ENCODE results near the gene SLC18A3. TPM values are rescaled to one million over a fixed set of nuclear protein-coding genes. Genes with fewer than 3 reads are reported as not detected.

The SLC18A3 gene
- total RNA-seq (2022) (not detected in 2 replicates), Bru-seq, nascent RNA (not detected), BruChase-seq, experiment 1, labeled RNA remaining after a 6-hour chase (not detected), BruChase-seq, experiment 2, labeled RNA remaining after a 2-hour chase (not detected)
- long read RNA-seq = 0 reads

DNA sequence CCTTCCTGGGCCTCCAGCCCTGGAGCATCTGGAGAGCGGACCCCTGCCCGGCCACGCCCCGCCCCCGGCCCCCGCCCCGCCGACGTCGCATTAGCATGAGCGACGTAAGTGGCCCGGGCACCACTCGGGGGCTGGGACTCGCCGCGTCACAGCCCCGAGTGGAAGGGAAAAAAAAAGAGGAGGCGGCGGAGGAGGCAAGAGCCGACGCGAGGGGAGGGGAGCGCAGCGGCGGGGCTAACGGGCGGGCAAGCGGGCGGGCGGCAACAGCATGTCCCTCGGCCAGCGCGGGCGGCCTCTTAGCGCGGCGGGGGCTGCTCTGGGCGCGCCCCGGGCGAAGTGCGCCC, at the start of gene SLC18A3:
Gene SLC18A3, plus strand, starts transcription at position 197 of the 344 bp plus-strand sequence. CDS start 431 bp downstream, outside the sequence.
- H3K4me3 Mint-ChIP-seq (ENCODE audit: low read depth, unreplicated experiment) = no peak within 1 kb of the TSS
- H3K27me3 Mint-ChIP-seq (ENCODE audit: unreplicated experiment) = peaks cover 81% of the 10 kb centered on the region
- no peak for TF ChIP-seq CTCF (IDR thresholded peaks at IDR 0.05; ENCODE audit: unreplicated experiment)
- intact Hi-C loops (cut with micrococcal nuclease; ENCODE audit: unreplicated experiment) = no loop called here
- H3K36me3 Mint-ChIP-seq (ENCODE audit: insufficient read depth, unreplicated experiment) = no peaks in the 10 kb centered on the region
- H3K9me3 Mint-ChIP-seq (ENCODE audit: low read depth, unreplicated experiment) = peaks cover 6% of the 10 kb centered on the region
- no peak within 1 kb of the TSS for H3K27ac Mint-ChIP-seq (ENCODE audit: unreplicated experiment)
- CTCF ChIA-PET = no interaction called here
- BruUV-seq (replicated peaks) = no TSS peak
- DNase-seq = no peak
- no peaks in the 10 kb centered on the region for H3K4me1 Mint-ChIP-seq (ENCODE audit: low read depth, unreplicated experiment)

DNA sequence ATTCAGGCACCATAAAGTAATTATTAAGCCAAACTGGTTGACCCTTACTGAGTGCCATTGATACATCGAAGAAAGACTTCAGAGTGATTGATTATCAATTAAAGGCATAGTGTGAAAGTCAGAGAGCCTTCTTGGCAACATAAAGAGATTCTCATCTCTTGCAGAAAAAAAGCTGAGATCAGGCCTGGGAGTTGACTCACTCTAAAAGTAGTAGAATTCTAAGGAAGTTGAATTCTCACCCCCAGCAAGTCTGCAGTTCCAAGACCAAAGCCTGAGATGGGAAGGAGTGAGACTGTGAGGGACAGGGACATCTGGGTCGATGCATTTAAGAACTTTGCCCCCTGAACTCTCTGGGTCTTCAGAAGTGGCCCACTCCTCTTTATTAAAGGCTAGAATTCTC, 49.6 kb upstream of the SLC18A3 start:
- no peak overlapping the region for H3K27ac Mint-ChIP-seq (ENCODE audit: unreplicated experiment)
- no peak for TF ChIP-seq CTCF (IDR thresholded peaks at IDR 0.05; ENCODE audit: unreplicated experiment)
- DNase-seq = no peak
- no TSS peak for BruUV-seq (replicated peaks)
- no peaks in the 10 kb centered on the region for H3K36me3 Mint-ChIP-seq (ENCODE audit: insufficient read depth, unreplicated experiment)
- H3K9me3 Mint-ChIP-seq (ENCODE audit: low read depth, unreplicated experiment) = no peaks in the 10 kb centered on the region
- no peak overlapping the region for H3K4me3 Mint-ChIP-seq (ENCODE audit: low read depth, unreplicated experiment)
- H3K27me3 Mint-ChIP-seq (ENCODE audit: unreplicated experiment) = peaks cover 45% of the 10 kb centered on the region
- no peaks in the 10 kb centered on the region for H3K4me1 Mint-ChIP-seq (ENCODE audit: low read depth, unreplicated experiment)
- CTCF ChIA-PET = no interaction called here
- intact Hi-C loops (cut with micrococcal nuclease; ENCODE audit: unreplicated experiment) = no loop called here

DNA sequence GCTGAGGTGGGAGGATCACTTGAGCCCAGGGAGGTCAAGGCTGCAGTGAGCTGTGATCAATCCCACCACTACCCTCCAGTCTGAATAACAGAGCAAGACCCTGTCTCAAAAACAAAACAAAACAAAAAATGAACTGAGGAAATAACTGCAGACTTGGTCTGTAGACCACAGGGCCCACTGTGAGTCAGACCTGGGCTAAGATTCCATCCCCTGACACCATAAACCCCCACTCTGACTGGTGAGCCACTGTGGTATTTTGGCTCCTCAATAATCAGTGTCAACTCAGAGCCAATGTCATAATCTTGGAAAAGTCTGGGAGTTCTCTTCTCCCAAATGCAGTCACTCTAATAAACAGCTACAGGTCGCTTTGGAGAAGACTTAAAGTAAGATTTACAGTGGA, 47.2 kb upstream of the SLC18A3 start:
- Mint-ChIP-seq H3K4me3 (ENCODE audit: low read depth, unreplicated experiment) (no peak overlapping the region), H3K4me1 (ENCODE audit: low read depth, unreplicated experiment) (no peaks in the 10 kb centered on the region), H3K27me3 (ENCODE audit: unreplicated experiment) (peaks cover 52% of the 10 kb centered on the region), H3K27ac (ENCODE audit: unreplicated experiment) (no peak overlapping the region), H3K36me3 (ENCODE audit: insufficient read depth, unreplicated experiment) (no peaks in the 10 kb centered on the region), H3K9me3 (ENCODE audit: low read depth, unreplicated experiment) (no peaks in the 10 kb centered on the region)
- intact Hi-C loops (cut with micrococcal nuclease; ENCODE audit: unreplicated experiment) = no loop called here
- no TSS peak for BruUV-seq (replicated peaks)
- CTCF ChIA-PET = no interaction called here
- no peak for DNase-seq
- TF ChIP-seq CTCF (IDR thresholded peaks at IDR 0.05; ENCODE audit: unreplicated experiment) = no peak

DNA sequence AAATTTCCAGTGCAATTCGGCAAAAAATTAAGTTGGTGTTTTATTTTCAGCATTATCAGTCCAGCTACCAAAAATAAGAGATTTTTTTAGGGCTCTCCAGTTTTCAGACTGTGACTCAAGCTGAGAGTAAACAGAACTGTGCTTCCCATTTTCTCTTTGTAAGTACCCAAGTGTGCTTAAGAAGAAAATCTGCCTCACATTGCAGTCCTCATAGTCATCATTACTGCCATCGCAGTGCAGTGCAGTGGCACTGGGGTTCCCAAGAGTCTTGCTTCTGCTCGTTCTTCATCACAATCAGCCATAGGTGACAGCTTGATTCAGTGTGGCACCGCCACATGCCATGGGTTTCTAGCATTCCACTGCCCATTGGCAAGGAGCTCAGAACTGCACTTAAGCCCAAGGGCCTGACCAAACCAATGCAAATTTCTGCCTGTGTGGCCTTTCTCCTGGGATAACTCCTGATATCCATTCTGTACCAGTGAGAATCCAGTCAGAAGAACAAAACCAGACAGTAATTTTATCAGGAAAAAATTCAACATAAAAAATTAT, 45.6 kb upstream of the SLC18A3 start:
- peaks cover 44% of the 10 kb centered on the region for H3K27me3 Mint-ChIP-seq (ENCODE audit: unreplicated experiment)
- TF ChIP-seq CTCF (IDR thresholded peaks at IDR 0.05; ENCODE audit: unreplicated experiment) = no peak
- CTCF ChIA-PET = interaction anchor here (0.5 kb wide), 1 partner anchor 27 kb away, joined by 3 read pairs; no protein-coding TSS in a partner anchor
- no peak overlapping the region for H3K4me3 Mint-ChIP-seq (ENCODE audit: low read depth, unreplicated experiment)
- no peaks in the 10 kb centered on the region for H3K36me3 Mint-ChIP-seq (ENCODE audit: insufficient read depth, unreplicated experiment)
- H3K9me3 Mint-ChIP-seq (ENCODE audit: low read depth, unreplicated experiment) = no peaks in the 10 kb centered on the region
- no TSS peak for BruUV-seq (replicated peaks)
- H3K4me1 Mint-ChIP-seq (ENCODE audit: low read depth, unreplicated experiment) = peaks cover 11% of the 10 kb centered on the region
- intact Hi-C loops (cut with micrococcal nuclease; ENCODE audit: unreplicated experiment) = no loop called here
- no peak overlapping the region for H3K27ac Mint-ChIP-seq (ENCODE audit: unreplicated experiment)
- DNase-seq = no peak

Data from Calu3 (cell line).